ENCODE results near the gene DHX57. TPM values are rescaled to one million over a fixed set of nuclear protein-coding genes. Genes with fewer than 3 reads are reported as not detected.

DHX57 gene
- total RNA-seq, 1 experiment from 2014 or later, result 27.5 TPM

- no peak overlapping the region for H3K56ac ChIP-seq (ENCODE audit: insufficient read length, low read depth, low read length)
- no peak overlapping the region for H3K23ac ChIP-seq (ENCODE audit: insufficient read length, low read depth, low read length)
- no peak for DNase-seq
- TF ChIP-seq CTCF (conservative IDR thresholded peaks at IDR 0.05), result no peak
- no peak overlapping the region for H2BK20ac ChIP-seq (ENCODE audit: low read depth, low read length, poor library complexity, severe bottlenecking)
- H3K27ac ChIP-seq (ENCODE audit: insufficient read length, low read depth, low read length), result no peak overlapping the region
- H2BK15ac ChIP-seq (ENCODE audit: low read depth, low read length), result no peak overlapping the region
- H2BK120ac ChIP-seq (ENCODE audit: low read depth, low read length, poor library complexity, severe bottlenecking), result no peak overlapping the region
- no peak overlapping the region for H3K4me2 ChIP-seq (ENCODE audit: insufficient read depth, insufficient read length, low read length)
- no peak overlapping the region for H3K4ac ChIP-seq (ENCODE audit: low read depth, low read length)
- H4K91ac ChIP-seq (ENCODE audit: insufficient read length, low read depth, low read length), result no peak overlapping the region
- no peaks in the 10 kb centered on the region for H3K9me3 ChIP-seq (ENCODE audit: control insufficient read depth, low read depth, low read length)
- H4K5ac ChIP-seq (ENCODE audit: insufficient read length, low read depth, low read length), result no peak overlapping the region
- no peak overlapping the region for H2BK5ac ChIP-seq (ENCODE audit: insufficient read length, low read length)
- no peak overlapping the region for H3K9ac ChIP-seq (ENCODE audit: extremely low read depth, insufficient read length, low read length)
- no peak overlapping the region for H3K14ac ChIP-seq (ENCODE audit: insufficient read depth, low read length)
- H2AK5ac ChIP-seq (ENCODE audit: insufficient read length, low read length), result no peak overlapping the region
- H3K23me2 ChIP-seq (ENCODE audit: insufficient read length, low read depth, low read length, poor library complexity, severe bottlenecking), result peaks cover 5% of the 10 kb centered on the region
- no peak overlapping the region for H4K8ac ChIP-seq (replicated peaks; ENCODE audit: insufficient read length, low read depth, low read length)
- no peak overlapping the region for H3K18ac ChIP-seq (ENCODE audit: insufficient read length, low read depth, low read length)
- H3K4me1 ChIP-seq (ENCODE audit: insufficient read depth, low read length), result no peaks in the 10 kb centered on the region
- no peak overlapping the region for H3T11ph ChIP-seq (ENCODE audit: low read length)
- peaks cover 5 to 6% of the 10 kb centered on the region in 2 experiments; a peak in 4 of 5 replicates for H3K9me3 Mint-ChIP-seq
- no peak overlapping the region for H3K27ac Mint-ChIP-seq
- H3K4me1 Mint-ChIP-seq, result peaks cover 15 to 18% of the 10 kb centered on the region in 2 experiments
- no peaks in the 10 kb centered on the region for H4K20me1 ChIP-seq (ENCODE audit: control insufficient read depth, insufficient read depth, insufficient read length)
- H3K36me3 Mint-ChIP-seq (ENCODE audit: insufficient read depth in 1 of 3, low read depth in 3 of 3), result peaks cover 16 to 22% (median 20%) of the 10 kb centered on the region in 3 experiments
- no peaks in the 10 kb centered on the region for H3K27me3 ChIP-seq (ENCODE audit: insufficient read depth, low read length)
- no peaks in the 10 kb centered on the region for H3K79me1 ChIP-seq (ENCODE audit: insufficient read depth, low read depth, low read length, poor library complexity, severe bottlenecking)
- no peak overlapping the region for H3K4me3 Mint-ChIP-seq
- peaks cover 5% of the 10 kb centered on the region for H3K27me3 Mint-ChIP-seq (ENCODE audit: low read depth)
- H2AFZ ChIP-seq (ENCODE audit: low read length), result no peak overlapping the region
- peaks cover 17% of the 10 kb centered on the region for H3K79me2 ChIP-seq (ENCODE audit: insufficient read depth, low read length)
- H2BK12ac ChIP-seq (ENCODE audit: insufficient read length, low read depth, low read length), result no peak overlapping the region
Measured at GRCh38 chr2:38754049-38754448, 121.7 kb downstream of the DHX57 start.

Data from H9 (cell line).